GM23338 (cell line): ENCODE measurements around the gene RFNG.

ENCODE experiments used
- CTCF ChIP-seq, 2 experiments: fragments of 200-600 bp in 1 of 2; sonication (generic) in 1 of 2; conservative IDR thresholded peaks; 2 replicates each; pipeline versions ENCODE4 v1.5.1 to v1.6.1; 2016 to 2017; ENCODE audit warnings: antibody characterized with exemption in 2 of 2, low read depth in 2 of 2, mild to moderate bottlenecking in 2 of 2, moderate library complexity in 1 of 2
- ETS1 ChIP-seq: IDR thresholded peaks from 2 replicates; pipeline ENCODE4 v1.6.1; 2016; ENCODE audit warnings: antibody characterized with exemption
- EZH2phosphoT487 ChIP-seq: fragments of 200-600 bp; sonication (generic); IDR thresholded peaks from one replicate; pipeline ENCODE4 v1.8.1; 2018; ENCODE audit warnings: antibody characterized with exemption; ENCODE audit not compliant: unreplicated experiment
- POLR2AphosphoS5 ChIP-seq: IDR thresholded peaks from 2 replicates; pipeline ENCODE4 v1.6.1; 2016; ENCODE audit warnings: antibody characterized with exemption, low read depth

DNA sequence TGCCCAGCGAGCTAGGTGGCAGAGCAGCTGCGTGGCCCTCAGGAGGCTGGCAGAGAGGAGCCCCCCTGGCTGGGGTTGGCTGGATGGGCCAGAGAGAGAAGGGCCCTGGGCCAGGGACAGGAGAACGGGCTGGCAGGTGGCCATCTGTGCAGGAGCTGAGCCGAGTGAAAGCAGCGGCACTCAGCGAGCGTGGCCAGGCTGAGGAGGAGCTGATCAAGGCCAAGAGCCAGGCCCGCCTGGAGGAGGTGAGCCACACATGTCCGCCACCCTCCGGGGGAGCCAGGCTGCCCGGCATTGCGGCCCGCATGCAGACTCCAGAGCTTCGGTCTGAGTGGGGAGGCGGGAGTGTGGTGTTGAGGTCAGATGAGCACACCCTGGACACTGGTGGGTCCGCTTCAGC lies 22.2 kb downstream of the RFNG start:
- TF ChIP-seq POLR2AphosphoS5 (no peak), CTCF (conservative IDR thresholded peaks at IDR 0.05; ENCODE audit: low read depth in 2 of 2) (no peak), EZH2phosphoT487 (no peak), ETS1 (no peak)
